Epithelial cell of proximal tubule (primary cell): ENCODE results near the gene SNRPA. TPM values are rescaled to one million over a fixed set of nuclear protein-coding genes. Genes with fewer than 3 reads are reported as not detected.

ENCODE experiments used
- DNase-seq: peaks from one replicate; pipeline ENCODE4 v3.0.0-alpha.2; 2011; ENCODE audit warnings: low read depth
- H3K4me3 ChIP-seq: 2 replicates; pipeline ENCODE4 v1.5.1; 2011; ENCODE audit warnings: low read depth, mild to moderate bottlenecking, low read length
- CTCF ChIP-seq: conservative IDR thresholded peaks from 2 replicates; pipeline ENCODE4 v1.5.1; 2012; ENCODE audit warnings: low read depth, mild to moderate bottlenecking, low read length
- total RNA-seq: library from RNA; depleted of rRNA; stranded (reverse); fragments of >200 nt; gene quantifications from 2 replicates; pipeline ENCODE4 v1.2.3, GENCODE V29; 2015

Gene SNRPA
- total RNA-seq, 1 donor from 2014 or later: 169 TPM

DNA sequence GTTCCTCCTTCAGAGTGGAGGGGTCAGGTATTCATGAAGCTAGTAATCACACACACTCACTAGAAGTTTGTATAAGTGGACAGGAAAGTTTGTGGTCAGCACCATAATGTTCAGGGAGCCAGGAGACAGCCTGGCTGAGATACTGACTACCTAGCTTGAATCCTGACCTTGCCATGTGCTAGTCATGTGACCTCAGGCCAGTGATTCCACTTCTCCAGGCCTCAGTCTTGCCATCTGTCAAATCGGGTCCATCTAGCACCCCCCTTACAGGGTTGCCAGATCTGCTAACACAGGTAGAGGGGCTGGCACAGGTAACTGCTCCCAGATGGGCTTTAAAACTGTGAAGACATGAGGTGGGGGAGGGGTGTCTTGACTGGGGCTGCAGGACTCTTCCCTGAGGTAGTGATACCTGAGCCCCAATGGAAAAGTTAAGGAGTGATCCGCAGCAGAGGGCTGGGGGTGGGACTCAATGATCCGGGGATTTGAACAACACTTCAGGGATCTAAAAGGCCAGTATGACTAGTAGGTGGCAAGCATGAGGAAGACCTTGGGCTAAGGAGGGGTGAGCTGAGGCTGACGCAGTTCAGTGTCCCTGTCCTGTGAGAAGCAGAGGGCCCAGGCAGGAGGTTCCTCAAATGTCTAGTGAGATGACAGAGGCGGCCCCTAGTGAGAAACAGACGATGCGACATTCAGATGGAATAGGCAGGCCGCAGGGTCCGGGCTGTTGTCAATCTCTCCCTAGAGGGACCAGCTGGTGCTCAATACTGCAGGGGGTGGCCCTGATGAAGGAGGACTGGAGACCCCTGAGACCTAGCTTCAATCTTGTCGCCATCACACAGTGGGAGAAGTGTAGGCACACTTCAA, 9.2 kb upstream of the SNRPA start:
- no peak for DNase-seq
- no peak overlapping the region for H3K4me3 ChIP-seq
- TF ChIP-seq CTCF: no peak

GRCh38 chr19:40742477-40742876, 8.5 kb upstream of the SNRPA start:
- no peak overlapping the region for H3K4me3 ChIP-seq
- no peak for DNase-seq
- no peak for TF ChIP-seq CTCF

- TF ChIP-seq CTCF: no peak
- no peak overlapping the region for H3K4me3 ChIP-seq
- no peak for DNase-seq
Observed at GRCh38 chr19:40742886-40743285, 8.1 kb upstream of the SNRPA start.

- no peak for DNase-seq
- H3K4me3 ChIP-seq: no peak overlapping the region
- TF ChIP-seq CTCF: no peak
Observed at GRCh38 chr19:40743926-40744325, 7.1 kb upstream of the SNRPA start.

DNA sequence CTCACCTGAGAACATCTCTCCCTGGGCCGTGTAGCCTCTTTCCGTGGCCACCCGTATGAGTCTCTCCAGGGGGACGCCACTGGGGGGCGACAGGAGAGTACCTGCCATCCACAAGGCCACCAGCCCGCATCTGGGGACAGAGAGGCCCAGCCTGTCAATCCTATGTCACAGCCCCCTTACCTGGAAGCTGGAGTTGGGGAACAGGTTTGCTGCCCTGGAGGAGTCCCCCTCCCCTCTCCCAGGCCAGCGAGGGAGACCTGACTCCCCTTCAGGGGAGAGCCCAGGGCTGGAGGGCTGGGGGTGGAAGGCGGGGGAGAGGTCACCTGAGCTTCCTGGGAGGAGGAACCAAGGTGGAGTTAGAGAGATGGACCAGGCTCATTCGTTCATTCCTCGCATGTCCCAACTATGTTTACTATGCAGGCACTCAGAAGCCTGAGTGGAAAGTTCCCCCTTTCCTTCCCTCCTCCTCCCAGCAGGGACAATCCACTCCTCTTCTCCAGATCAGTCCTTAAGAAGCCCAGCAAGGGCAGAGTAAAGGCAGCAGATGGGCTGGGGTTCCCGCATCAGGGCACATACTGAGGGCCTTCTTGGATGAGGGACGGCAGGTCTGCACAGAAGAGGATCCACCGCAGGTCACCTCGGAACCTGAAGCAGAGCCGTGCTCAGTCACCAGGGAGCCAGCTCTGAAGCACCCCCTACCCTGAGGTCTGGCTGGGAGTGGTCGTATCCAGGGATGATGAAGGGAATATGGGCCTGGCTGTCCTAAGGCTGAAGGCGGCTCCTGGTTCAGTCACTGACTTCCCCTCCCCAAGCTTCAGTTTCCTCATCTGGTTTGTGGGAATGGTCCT, 6.2 kb upstream of the SNRPA start:
- DNase-seq: no peak
- no peak overlapping the region for H3K4me3 ChIP-seq
- TF ChIP-seq CTCF: no peak

DNA sequence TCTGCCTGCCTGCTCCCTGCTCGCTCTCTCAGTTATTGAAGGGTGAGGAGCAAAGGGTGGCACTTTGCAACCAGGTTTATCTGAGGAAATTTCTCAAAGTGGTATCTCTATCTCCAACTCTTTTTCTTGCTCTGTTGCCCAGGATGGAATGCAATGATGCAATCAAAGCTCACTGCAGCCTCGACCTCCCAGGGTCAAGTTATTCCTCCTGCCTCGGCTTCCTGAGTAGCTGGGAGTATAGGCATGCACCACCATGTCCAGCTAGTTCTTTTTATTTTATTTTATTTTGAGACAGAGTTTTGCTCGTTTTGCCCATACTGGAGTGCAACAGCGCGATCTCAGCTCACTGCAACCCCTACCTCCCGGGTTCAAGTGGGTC, 5.6 kb upstream of the SNRPA start:
- TF ChIP-seq CTCF: no peak
- H3K4me3 ChIP-seq: no peak overlapping the region
- peak; percentile 31 for DNase-seq

DNA sequence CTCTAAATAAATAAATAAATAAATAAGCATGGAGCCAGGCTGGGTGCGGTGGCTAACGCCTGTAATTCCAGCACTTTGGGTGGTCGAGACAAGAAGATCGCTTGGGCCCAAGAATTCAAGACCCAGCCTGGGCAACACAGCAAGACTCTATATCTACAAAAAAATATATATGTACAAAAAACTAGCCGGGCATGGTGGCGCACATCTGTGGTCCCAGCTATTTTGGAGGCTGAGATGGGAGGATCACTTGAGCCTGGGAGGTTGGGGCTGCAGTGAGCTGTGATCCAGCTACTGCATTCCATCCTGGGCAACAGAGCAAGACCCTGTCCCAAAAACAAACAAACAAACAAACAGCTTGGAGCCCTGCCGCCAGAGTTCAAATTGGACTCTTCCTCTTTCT, 3.5 kb upstream of the SNRPA start:
- no peak for TF ChIP-seq CTCF
- no peak overlapping the region for H3K4me3 ChIP-seq
- DNase-seq: no peak
